WI38 (cell line): ENCODE measurements around the gene GGACT.

Experiments used
- H3K4me3 ChIP-seq: 2 replicates; pipeline ENCODE4 v1.5.1; 2011; ENCODE audit warnings: low read depth, mild to moderate bottlenecking, control low read depth, low read length
- CTCF ChIP-seq: IDR thresholded peaks from 2 replicates; pipeline ENCODE4 v1.5.1; 2012; ENCODE audit warnings: low read depth, mild to moderate bottlenecking, control low read depth, low read length

The GGACT gene

GRCh38 chr13:100541897-100542825, 46.4 kb downstream of the GGACT start:
- no peak for TF ChIP-seq CTCF
- H3K4me3 ChIP-seq = no peak overlapping the region

- TF ChIP-seq CTCF = no peak
- no peak overlapping the region for H3K4me3 ChIP-seq
Measured at GRCh38 chr13:100540621-100541020, 48.0 kb downstream of the GGACT start.

- H3K4me3 ChIP-seq = no peak overlapping the region
- no peak for TF ChIP-seq CTCF
Measured at GRCh38 chr13:100537951-100538462, 50.6 kb downstream of the GGACT start.

- TF ChIP-seq CTCF = no peak
Measured at GRCh38 chr13:100537486-100537885, 51.1 kb downstream of the GGACT start.

GRCh38 chr13:100536643-100537180, 51.9 kb downstream of the GGACT start:
- no peak overlapping the region for H3K4me3 ChIP-seq
- TF ChIP-seq CTCF = no peak

More at GRCh38 chr13:100537486-100537885, 51.1 kb downstream of the GGACT start:
- no peak overlapping the region for H3K4me3 ChIP-seq

GRCh38 chr13:100535426-100536135, 53.0 kb downstream of the GGACT start:
- no peak overlapping the region for H3K4me3 ChIP-seq
- TF ChIP-seq CTCF = no peak

GRCh38 chr13:100534911-100535310, 53.7 kb downstream of the GGACT start:
- no peak for TF ChIP-seq CTCF
- H3K4me3 ChIP-seq = no peak overlapping the region
